COLO668 (cell line): ENCODE data around the gene BCKDHB.
"Not testable (repeated sequence)": the region's sequence is repeated elsewhere in the genome, so short reads cannot be mapped to it uniquely, and the experiment has no call there.

Source experiments
- DNase-seq: peaks from one replicate; lab custom pipeline; 2025; ENCODE audit not compliant: unreplicated experiment; lab: John Stamatoyannopoulos, UW

The BCKDHB gene

DNA sequence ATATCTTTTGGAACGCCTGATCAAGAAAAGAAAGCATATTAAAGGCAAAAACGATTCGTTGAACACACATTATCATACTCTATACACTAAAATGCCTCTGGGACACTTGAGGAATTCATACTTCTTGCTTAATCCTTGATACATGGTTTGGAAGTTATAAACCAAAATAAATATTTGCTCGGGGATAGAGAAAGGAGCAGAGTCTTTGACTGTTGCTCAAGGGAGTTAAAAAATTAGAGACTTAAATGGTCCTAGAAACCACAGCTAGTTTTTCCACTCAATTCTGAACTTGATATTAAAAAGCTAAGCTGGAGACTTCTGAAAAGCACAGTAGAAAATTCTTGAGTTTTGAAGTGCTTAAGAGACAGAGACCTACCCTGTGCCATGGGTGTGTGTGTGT lies 98.9 kb downstream of the BCKDHB start:
- no peak for DNase-seq

DNA sequence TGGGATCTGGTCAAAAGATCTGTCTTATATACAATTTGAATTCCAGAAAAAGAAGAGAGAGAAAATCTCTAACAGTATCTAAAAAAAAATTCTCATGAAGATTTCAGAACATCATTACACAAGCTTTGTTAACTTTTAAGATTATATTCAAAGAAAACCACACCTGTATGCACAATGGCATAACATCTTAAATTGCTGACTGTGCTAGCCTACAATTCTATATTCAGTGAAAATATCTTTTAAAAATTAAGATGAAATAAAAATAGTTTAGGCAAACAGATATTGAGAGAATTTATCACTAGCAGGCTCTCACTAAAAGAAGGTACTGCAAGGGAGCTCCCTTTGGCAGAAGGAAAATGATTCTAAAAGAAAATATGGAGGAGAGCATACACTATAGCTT lies 100.3 kb downstream of the BCKDHB start:
- DNase-seq: no peak

DNA sequence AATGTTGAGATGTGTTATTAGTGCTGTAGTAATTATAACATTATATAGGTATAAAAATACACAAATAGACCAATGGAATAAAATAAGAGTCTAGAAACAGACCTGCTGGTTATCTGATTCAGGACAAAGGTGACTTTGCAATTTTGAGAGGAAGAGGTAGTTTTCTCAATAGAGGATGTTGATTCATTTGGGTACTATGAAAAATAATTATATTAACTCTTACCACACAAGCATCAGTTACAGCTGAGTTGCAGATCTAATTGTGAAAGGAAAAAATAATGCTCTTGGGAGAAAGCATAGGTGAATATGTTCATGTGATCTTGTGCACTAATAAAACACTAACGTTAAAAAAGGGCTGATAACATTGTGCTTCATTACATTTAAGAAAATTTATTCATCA lies 103.0 kb downstream of the BCKDHB start:
- no peak for DNase-seq

DNA sequence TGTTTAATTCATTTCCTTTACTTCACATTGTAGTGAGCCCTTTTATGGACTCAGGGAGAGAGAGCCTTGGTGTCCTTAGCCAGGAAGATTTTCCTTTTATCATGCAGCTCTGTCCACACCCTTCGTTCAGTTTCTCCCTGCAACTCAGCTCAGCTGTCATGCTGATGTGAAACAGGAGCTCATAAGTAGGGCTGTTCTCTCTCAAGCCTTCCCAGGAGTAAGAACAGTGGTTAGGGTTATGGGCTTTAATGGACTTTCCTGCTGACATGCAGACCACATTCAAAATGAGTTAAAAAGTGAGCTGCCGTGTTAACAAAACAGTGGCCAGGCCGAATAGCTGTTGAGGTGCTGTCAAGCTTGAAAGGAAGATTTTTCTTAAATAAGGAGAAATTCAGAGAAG lies 104.1 kb downstream of the BCKDHB start:
- DNase-seq: no peak

DNA sequence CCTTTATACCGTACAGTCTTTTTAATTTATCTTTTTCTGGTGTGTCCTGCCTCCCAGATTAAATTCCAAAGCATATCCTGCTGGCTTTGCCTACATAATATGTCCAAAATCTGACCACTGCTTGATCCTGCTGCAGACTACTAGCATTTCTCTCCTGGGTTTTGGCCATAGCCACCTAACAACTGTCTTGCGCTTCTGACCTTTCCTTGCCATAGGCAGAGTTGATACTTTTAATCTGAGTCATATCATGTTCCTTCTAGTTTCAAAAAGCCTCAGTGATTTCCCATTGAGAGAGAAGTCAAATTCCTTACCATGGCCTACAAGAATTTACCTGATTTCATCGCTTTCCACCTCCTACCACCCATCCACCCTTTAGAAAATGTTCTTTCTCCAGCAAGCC lies 104.8 kb downstream of the BCKDHB start:
- no peak for DNase-seq

DNA sequence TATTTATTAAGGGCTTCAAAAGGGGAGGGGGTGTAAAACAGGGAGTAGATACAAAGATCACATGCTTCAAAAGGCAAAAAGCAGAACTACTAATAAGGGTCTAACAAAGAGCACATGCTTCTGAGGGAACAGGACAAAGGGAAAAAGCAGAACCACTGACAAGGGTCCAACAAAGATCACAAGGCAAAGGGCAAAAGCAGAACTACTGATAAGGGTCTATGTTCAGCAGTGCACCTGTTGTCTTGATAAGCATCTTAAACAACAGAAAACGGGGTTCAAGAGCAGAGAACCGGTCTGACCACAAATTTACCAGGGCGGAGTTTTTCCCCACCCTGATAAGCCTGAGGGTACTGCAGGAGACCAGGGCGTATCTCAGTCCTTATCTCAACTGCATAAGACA lies 105.4 kb downstream of the BCKDHB start:
- DNase-seq: not testable (repeated sequence)

DNA sequence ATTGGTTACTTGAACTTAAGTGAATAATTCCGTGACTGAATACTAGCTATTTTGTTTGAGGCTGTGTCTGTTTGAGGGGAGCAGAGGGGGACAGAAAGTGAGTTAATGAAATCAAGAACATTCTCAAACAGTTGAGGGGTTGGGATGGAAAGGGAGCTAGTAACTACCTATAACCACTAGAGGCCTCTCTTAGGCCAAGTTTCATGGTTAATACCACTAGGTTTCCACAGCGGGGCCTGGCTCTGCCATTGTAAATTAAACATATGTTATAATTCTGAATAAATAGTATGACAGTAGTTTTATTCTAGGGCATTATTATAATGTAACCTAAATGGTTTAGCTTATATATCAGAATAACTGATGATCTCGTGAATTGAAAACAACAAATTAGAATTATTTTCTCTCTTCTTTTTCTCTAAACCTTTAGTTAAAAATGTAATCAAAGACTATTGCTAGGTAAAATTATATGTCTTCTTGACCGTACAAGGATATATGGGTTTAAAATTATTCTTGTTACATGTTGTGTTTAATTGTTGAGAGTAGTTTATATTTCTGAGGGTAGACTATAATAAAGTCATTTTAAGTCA lies 108.1 kb downstream of the BCKDHB start:
- peak; percentile 6 for DNase-seq

DNA sequence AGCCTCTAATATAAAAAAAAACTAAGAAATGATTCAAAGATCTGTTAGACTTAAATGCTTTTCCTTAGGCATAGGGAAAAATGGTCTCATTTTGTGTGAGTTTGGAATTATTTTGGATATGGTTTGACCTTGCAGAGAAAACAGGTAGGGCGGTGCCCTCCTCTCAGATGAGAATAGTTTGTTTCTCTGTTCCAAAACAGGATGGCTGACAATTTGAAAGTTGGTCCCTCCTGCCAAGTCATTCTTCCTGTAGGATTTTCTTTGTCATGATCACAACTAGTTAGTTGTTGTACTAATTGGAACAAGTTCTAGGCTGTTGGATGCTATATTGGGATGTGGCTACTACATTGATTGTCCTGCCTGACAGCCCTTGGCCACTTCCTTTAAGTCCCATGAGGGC lies 108.6 kb downstream of the BCKDHB start:
- DNase-seq: no peak

DNA sequence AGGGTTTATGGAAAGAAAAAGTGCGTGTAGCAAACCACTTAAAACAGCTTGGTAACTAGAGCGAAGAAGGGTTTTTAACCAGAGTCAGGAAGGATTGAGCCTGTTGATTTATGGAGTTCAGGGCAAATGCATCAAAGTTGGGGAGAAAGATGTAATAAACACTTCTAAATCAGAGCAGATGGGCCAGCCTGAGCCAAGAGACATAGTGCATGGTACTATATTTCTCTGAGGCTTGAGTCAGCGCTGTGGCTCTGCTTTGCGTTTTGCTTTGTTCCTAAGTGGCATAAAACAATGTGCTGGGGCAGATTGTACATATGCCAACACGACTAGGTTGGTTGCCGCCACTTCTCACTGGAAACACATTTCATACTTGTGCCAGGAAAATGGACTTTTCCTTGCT lies 111.3 kb downstream of the BCKDHB start:
- DNase-seq: no peak

DNA sequence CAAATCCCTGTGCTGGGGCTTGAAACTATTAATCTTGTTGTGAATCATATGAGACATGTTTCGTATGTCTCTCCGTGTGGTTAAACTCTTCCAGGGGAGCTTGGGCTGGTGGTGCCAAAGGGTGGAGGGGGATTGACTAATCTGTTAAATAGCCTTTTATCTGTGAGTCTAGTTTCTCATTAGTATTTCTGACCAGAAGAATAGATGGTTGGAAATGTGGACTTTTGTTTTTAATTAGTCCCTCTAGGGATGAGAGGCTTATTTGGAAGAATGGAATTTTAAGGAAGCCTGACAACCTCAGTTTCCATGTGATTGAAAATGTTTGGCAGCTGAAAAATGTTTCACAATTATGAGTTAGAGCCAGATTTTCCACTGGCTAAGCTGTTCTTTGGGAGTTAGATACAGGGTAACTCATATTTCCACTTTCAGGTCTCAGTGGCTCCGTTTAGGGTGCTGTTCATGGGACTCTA lies 117.3 kb downstream of the BCKDHB start:
- DNase-seq: no peak

DNA sequence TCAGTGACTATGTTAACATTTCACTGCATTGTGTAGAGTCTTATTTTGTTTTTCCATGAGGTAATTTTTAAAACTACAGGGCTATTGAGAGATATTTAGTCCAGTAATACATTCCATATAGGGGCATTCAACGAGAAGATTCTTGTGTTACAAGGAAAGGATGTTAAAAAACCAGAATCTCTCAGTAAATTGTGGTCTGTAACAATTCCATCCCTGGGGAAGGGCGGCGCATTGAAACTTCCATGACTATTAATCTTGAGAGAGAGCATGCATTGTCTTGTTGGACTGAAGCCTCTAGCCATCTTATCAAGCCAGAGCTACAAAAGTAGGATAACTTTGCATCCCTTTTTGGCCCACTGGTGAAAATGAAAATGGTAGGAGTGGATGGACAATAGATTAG lies 119.7 kb downstream of the BCKDHB start:
- no peak for DNase-seq

DNA sequence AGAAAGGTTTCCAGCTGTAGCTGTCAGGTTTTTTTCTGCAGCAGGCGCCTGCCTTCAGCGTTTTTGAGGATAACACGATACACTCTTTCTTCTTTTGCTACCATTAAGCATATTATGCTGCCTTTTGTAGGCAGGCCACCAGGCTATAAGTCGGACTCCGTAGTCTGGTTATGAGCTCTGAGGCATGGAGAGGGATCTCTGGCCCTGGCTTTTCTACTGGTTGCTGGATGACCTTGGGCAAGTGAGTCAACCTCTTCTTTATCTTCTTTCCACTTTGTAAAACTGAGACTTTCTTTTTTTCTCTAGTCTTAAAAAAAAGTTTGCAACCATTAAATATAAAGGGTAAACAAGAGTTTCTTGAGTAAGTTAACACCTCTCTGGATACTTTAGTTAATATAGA lies 120.2 kb downstream of the BCKDHB start:
- DNase-seq: no peak

DNA sequence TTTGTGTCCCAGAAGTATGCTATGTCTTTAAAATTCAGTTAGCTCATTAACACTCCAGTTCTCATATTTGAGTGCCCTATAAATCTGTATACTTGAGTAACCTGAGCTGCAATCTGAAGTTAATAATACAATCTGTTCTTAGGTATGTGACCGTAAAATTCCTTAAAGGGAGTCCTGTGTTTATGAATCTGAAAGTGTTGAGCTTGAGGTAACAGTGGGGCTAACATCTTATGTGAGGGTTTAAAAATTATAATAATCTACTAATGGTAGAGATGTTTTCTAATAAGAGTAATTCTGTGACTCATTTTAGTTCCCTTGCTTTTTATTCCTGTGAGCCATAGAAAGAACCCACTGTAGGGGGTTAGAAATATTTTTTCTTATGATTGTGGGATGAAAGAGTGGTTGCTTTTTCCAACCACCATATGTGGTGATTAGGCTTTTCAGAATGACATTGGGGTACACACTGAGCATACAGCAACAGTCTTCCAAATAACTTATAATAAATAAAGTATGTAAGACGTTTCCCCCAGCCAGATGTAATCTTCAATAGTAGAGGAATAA lies 121.2 kb downstream of the BCKDHB start:
- DNase-seq: no peak

DNA sequence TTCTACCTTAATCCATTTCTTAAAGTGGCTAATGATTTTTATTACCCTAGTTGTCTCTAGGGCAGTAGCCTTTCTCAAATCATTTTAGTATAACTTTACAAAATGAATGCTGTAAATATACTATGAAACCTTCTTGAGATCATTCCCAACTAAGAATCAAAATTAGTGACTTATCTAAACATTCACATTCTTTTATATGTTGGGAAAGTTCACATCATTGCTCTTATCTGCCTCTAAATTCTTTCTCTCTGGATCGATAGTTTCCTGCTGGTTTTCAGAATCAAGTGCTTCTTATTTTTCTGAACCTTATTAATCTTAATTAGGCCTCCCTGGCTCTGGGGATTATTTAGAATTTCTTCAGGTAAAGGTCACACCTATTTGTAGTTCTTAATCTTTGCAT lies 126.8 kb downstream of the BCKDHB start:
- DNase-seq: no peak

DNA sequence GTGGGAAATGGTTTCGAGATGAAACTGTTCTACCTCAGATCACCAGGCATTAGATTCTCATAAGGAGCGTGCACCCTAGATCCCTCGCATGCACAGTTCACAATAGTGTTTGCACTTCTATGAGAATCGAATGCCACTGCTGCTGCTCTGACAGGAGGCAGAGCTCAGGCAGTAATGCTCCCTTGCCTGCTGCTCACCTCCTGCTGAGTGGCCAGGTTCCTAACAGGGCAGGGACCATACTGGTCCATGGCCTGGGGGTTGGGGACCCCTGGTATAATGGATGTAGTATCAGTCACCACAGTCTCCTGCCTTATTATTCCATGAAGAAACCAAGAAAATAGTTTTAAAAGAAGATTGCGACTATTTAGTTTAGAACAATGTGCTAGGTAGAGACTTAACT lies 127.5 kb downstream of the BCKDHB start:
- DNase-seq: no peak

DNA sequence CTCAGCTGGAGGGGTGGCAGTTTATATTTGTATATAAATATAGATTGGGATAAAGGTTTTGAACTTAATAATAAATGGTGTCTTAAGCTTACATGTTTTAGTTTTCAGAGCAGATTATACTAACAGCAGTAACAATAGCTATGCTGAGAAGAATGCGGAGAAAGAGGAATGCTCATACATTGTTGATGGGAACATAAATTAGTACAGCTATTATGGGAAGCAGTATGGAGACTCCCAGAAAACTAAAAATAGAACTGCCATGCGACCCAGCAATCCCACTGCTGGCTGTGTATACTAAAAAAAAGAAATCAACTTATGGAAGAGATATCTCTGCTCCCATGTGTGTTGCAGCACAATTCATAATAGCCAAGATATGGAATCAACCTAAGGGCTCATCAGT lies 127.9 kb downstream of the BCKDHB start:
- DNase-seq: no peak

DNA sequence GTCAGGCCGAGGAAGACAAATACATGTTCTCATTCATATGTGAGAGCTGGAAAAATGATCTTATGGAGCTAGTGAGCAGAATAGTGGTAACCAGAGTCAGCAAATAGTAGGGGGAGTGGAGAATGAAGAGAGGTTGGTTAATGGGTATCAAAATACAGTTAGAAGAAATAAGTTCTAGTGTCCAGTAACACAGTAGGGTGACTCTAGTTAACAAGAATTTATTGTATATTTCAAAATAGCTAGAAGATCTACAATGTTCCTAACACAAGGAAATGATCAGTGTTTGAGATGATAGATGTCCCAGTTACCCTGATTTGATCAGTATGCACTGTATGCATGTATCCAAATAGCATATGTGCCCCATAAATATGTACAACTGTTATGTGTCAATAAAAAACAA lies 128.4 kb downstream of the BCKDHB start:
- DNase-seq: no peak

DNA sequence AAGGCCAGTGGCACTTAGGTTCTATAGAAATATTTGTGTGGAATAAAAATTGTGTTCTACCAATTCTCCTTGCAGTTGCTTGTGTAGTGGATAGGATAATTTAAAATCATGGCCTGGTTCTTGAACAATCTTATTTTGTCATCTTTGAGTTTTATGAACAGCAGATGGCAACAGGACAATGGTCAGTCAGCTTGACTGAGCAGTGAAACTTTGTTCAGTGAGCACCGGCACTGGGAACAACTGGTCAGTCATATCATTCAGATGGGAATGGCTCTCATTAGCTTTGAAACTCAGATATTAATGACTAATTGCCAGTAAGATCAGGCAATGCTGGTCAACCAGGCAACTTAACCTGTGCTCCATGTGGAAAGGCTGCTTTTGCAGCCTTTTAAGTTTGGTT lies 129.2 kb downstream of the BCKDHB start:
- DNase-seq: no peak

DNA sequence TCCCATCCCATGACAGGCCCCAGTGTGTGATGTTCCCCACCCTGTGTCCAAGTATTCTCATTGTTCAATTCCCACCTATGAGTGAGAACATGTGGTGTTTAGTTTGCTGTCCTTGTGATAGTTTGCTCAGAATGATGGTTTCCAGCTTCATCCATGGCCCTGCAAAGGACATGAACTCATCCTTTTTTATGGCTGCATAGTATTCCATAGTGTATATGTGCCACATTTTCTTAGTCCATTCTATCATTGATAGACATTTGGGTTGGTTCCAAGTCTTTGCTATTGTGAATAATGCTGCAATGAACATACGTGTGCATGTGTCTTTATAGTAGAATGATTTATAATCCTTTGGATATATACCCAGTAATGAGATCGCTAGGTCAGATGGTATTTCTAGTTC lies 132.3 kb downstream of the BCKDHB start:
- DNase-seq: not testable (repeated sequence)

DNA sequence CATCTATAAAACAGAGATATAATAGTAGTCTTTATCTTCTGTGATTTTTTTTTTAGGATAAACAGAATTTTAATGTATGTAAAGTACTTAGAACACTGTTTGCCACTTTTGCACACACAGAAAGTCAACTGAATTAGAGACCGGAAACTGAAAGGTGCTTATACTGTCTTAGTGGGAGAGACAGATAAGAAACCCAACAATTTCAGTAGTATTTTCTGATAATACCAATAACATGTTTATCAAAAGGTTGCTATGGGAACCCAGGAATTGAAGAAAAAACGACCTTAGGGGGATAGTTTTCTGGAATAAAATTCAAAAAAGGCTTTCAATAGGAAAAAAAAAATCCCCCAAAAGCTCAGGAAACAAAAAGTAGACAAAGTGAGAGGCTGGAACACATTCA lies 138.6 kb downstream of the BCKDHB start:
- no peak for DNase-seq

DNA sequence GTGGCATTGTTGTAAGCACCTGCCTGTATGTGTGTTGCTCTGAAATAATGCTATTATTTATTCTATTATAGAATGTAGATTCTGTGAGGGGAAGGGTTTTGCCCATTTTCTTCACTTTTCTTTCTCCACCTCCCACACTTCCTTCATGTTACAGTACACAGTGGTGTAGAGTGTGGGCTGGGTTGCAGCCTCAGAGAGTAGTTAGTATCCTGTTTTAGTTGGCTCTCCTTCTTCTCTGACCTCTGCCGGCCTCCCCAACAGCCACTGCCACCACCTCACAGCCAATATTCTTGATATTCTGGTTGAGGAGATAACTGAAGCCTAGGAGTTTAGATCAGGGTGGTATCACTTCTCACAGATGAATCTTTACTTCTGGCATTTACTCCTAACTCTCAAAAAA lies 143.4 kb downstream of the BCKDHB start:
- no peak for DNase-seq

DNA sequence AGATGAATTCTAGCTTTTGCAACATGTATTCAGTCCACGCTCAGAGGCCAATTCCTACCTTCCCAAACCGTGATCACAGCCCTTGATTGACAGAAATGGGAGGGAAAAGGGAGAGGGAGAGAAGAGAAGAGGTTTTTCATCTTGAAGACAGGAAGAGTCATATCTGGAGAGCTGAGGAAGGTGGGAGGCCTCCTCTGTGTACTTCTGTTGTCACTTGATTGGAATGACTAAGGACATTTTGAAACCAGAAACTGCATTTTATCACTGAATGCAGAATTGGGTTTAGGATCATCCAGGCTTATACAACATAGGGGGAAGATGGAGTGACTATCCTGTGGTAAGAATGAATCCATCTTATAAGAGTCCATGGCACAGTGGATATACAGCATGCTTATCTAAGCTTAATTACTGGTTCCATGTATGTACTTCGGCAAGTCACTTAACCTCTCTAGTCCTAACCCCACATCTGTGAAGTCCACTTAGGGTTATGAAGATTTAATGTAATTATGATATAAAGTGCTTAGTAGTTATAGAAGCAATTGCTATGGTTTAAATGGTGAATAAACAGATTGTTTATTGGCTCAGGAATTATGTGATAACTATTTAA lies 144.0 kb downstream of the BCKDHB start:
- no peak for DNase-seq

DNA sequence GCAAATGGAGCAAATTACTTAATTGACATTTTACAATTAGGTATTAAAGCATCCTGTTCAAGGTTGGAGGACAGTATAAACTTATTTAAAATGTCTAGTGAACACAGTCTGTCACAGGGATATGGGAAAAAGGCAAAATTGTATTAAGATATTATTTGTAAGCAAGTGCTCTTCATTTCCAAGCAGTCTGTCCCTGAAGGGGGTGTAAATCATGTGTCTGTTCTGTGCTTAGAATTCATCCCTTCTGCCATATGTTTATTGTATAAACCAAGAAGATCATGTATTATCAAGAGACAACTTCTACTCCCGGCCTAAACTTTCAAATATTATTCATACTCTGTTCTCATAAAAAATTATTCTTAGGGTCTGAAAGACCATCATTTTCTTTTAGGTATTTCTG lies 144.8 kb downstream of the BCKDHB start:
- no peak for DNase-seq
